Small intestine (tissue), 7 donors: ENCODE results near the gene FCAR. TPM values are rescaled to one million over a fixed set of nuclear protein-coding genes. Genes with fewer than 3 reads are reported as not detected.
"Not testable (repeated sequence)": the region's sequence is repeated elsewhere in the genome, so short reads cannot be mapped to it uniquely, and the experiment has no call there.

ENCODE experiments used
- DNase-seq, 2 donors: peaks; one replicate each; pipeline versions ENCODE4 v3.0.0 to v3.0.0-alpha.2; 2013
- FAIRE-seq: peaks from 2 replicates; lab custom pipeline; 2012; peaks lifted over from hg19 to GRCh38; lab: Jason Lieb, UNC
- H3K27ac ChIP-seq, 3 donors: one replicate each; pipeline ENCODE4 v1.5.1; 2013; ENCODE audit warnings: low read length in 2 of 3, mild to moderate bottlenecking in 2 of 3, control low read depth in 1 of 3, inconsistent platforms in 1 of 3, low read depth in 1 of 3, moderate library complexity in 1 of 3
- H3K27me3 ChIP-seq, 3 donors: one replicate each; pipeline ENCODE4 v1.6.1; 2013; ENCODE audit warnings: low read length in 3 of 3, inconsistent platforms in 1 of 3; ENCODE audit not compliant: control insufficient read depth in 3 of 3, insufficient read depth in 3 of 3
- H3K36me3 ChIP-seq, 3 donors: one replicate each; pipeline ENCODE4 v1.6.1; 2013; ENCODE audit warnings: low read length in 3 of 3, inconsistent platforms in 1 of 3, low read depth in 1 of 3, mild to moderate bottlenecking in 1 of 3, moderate library complexity in 1 of 3; ENCODE audit not compliant: control insufficient read depth in 3 of 3, insufficient read depth in 2 of 3
- H3K4me1 ChIP-seq, 3 donors: one replicate each; pipeline ENCODE4 v1.6.1; 2013; ENCODE audit warnings: low read length in 2 of 3, inconsistent platforms in 1 of 3, low read depth in 1 of 3, mild to moderate bottlenecking in 1 of 3, moderate library complexity in 1 of 3; ENCODE audit not compliant: control insufficient read depth in 3 of 3, insufficient read depth in 2 of 3
- H3K4me3 ChIP-seq, 3 donors: one replicate each; pipeline ENCODE4 v1.5.1; 2013; ENCODE audit warnings: low read length in 3 of 3, control low read depth in 1 of 3, inconsistent platforms in 1 of 3, low read depth in 1 of 3, mild to moderate bottlenecking in 1 of 3, moderate library complexity in 1 of 3
- H3K9me3 ChIP-seq, 2 donors: one replicate each; pipeline ENCODE4 v1.6.1; 2013; ENCODE audit warnings: low read depth in 1 of 2, low read length in 1 of 2; ENCODE audit not compliant: control insufficient read depth in 2 of 2, insufficient read depth in 1 of 2
- WGBS, 3 donors: extraction: QIAGEN DNeasy Blood & Tissue Kit; methylation state at CpG; one replicate each; pipeline ENCODE4 v1.1.7; 2013; 5-methylcytosine and 5-hydroxymethylcytosine counted together
- polyA plus RNA-seq, 4 donors: library from polyadenylated mRNA; stranded (reverse) in 3 of 4; unstranded in 1 of 4; fragments of 200-250 nt in 3 of 4; fragments of 120-200 nt in 1 of 4; gene quantifications; one replicate each; pipeline versions ENCODE4 v1.2.1 to v1.2.3, GENCODE V29; 2013
- donor health status: healthy with polysubstance abuse.
- donor health status: control.
- donor health status: control.
- donor health status: Bipolar disorder and iron deficiency.
- donor health status: healthy.

FCAR gene
- polyA plus RNA-seq, 4 donors = 0.06 to 0.22 TPM; not detected in 2

- Histone ChIP-seq H3K4me1 (no peaks in the 10 kb centered on the region), H3K27ac (no peak overlapping the region), H3K4me3 (no peak overlapping the region), H3K36me3 (no peaks in the 10 kb centered on the region), H3K27me3 (peaks cover 0 to 3% (median 0%) of the 10 kb centered on the region in 3 donors), H3K9me3 (no peaks in the 10 kb centered on the region)
- DNase-seq (no peak), FAIRE-seq (no peak)
- 69 to 74% (median 72%) methylated on average over 9 of the region's 9 CpGs for WGBS, 3 donors
These were observed 63.9 kb downstream of the FCAR start for GRCh38 chr19:54937926-54938325.

GRCh38 chr19:54938906-54939305, 64.9 kb downstream of the FCAR start:
- DNase-seq (no peak), FAIRE-seq (no peak)
- Histone ChIP-seq H3K27ac (no peak overlapping the region), H3K4me3 (no peak overlapping the region), H3K9me3 (no peaks in the 10 kb centered on the region), H3K27me3 (no peaks in the 10 kb centered on the region), H3K36me3 (no peaks in the 10 kb centered on the region), H3K4me1 (no peaks in the 10 kb centered on the region)
- WGBS, 3 donors = 74 to 80% (median 75%) methylated on average over 11 of the region's 11 CpGs

DNA sequence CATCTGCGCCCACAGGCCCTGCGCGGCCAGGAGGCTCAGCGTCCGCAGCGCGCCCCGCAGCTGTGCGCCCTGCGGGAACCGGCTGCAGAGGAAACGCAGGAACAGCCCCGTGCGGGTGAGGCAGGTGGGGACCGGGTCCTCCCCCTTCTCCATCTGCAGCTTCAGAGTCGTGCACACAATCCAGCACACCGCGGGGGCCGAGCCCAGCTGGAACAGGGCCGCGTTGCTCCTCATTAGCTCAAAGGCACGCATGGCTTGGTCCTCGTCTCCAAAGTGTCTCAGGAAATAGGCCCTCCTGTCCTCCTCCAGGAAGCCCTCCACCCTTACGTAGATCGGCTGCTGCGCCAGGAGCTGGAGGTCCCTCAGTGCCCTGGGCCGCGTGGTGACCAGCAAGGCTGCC, 65.5 kb downstream of the FCAR start:
- not testable (repeated sequence) for H3K9me3 ChIP-seq, H3K4me1 ChIP-seq, H3K4me3 ChIP-seq, FAIRE-seq, H3K27me3 ChIP-seq, H3K27ac ChIP-seq, H3K36me3 ChIP-seq, DNase-seq
- 73 to 88% (median 87%) methylated on average over 5 to 21 of the region's 28 CpGs for WGBS, 3 donors

Other genes starting within 250 kb of the FCAR start
- gene LILRB1, start 243.8 kb upstream of the FCAR start, polyA plus RNA-seq = 1 to 10 TPM in 2 of 4 donors, under 1 TPM in 2; 0.45 to 3.5 (median 1.8) TPM
- 1 to 10 TPM; 1.1 to 4.6 (median 2.9) TPM for gene LILRB4, start 211.2 kb upstream of the FCAR start, polyA plus RNA-seq
- not detected for gene KIR3DL3, start 149.8 kb upstream of the FCAR start, polyA plus RNA-seq
- under 1 TPM in 1 of 4 donors, not detected in 3; 0.06 TPM for gene KIR2DL3, start 135.7 kb upstream of the FCAR start, polyA plus RNA-seq
- gene KIR2DL1, start 104.4 kb upstream of the FCAR start, polyA plus RNA-seq = under 1 TPM in 2 of 4 donors, not detected in 2; 0.04 to 0.07 TPM
- under 1 TPM in 2 of 4 donors, not detected in 2; 0.09 to 0.10 TPM for gene KIR2DL4, start 70.6 kb upstream of the FCAR start, polyA plus RNA-seq
- gene KIR3DL1, start 57.8 kb upstream of the FCAR start, polyA plus RNA-seq = under 1 TPM in 1 of 4 donors, not detected in 3; 0.04 TPM
- gene KIR2DS4, start 41.6 kb upstream of the FCAR start, polyA plus RNA-seq = under 1 TPM in 2 of 4 donors, not detected in 2; 0.04 TPM
- gene KIR3DL2, start 23.8 kb upstream of the FCAR start, polyA plus RNA-seq = under 1 TPM in 1 of 4 donors, not detected in 3; 0.07 TPM
- gene NCR1, start 31.9 kb downstream of the FCAR start, polyA plus RNA-seq = under 1 TPM in 2 of 4 donors, not detected in 2; 0.16 to 0.77 TPM
- under 1 TPM in 3 of 4 donors, not detected in 1; 0.01 to 0.27 (median 0.04) TPM for gene NLRP7, start 73.3 kb downstream of the FCAR start, polyA plus RNA-seq
- gene NLRP2, start 92.1 kb downstream of the FCAR start, polyA plus RNA-seq = 10 to 100 TPM in 2 of 4 donors, 1 to 10 TPM in 2; 2.2 to 10.9 (median 7.6) TPM
- under 1 TPM in 2 of 4 donors, not detected in 2; 0.15 to 0.22 TPM for gene GP6, start 164.0 kb downstream of the FCAR start, polyA plus RNA-seq
- 10 to 100 TPM; 21.3 to 28.4 (median 22.2) TPM for gene RDH13, start 188.9 kb downstream of the FCAR start, polyA plus RNA-seq
- gene EPS8L1, start 201.6 kb downstream of the FCAR start, polyA plus RNA-seq = 10 to 100 TPM; 11.7 to 23.8 (median 19.1) TPM
- 100 to 1,000 TPM in 2 of 4 donors, 10 to 100 TPM in 2; 68.3 to 192 (median 132) TPM for gene PPP1R12C, start 243.4 kb downstream of the FCAR start, polyA plus RNA-seq